Measurements from ENCODE around the gene EZR.
A peak's percentile ranks its signal among the peaks of the same experiment; 100 is the strongest.

Gene EZR

DNA sequence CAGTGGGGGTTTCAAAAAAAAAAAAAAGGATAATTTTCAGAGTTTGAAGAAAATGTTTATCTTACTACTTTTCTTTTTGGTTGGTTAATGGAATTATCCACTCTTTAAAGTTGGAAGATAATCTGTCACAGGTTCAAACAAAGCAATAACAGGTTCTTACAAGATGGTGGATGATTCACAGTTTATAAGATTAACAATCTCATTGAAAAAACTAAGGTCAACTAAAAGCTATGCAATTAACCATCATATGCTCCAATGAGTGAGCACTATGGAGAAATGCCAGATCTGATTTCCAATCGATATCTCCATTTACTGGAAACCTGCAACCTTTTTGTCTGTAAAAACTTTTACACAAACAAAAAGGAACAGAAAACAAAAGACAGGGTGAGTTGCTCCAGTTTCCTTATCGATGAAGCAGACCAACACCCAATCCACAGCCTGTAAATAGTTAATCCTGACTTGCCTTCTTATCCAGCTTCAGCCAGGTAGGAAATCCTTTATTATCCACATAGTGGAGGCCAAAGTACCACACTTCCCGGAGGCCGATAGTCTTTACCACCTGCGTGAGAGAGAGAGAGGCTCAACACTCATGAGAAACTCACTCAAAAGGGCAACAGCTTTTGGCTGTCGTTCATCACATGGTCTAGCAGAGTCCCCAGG is 32.4 kb downstream of the EZR start:
- H3K18ac ChIP-seq (ENCODE audit: low read length), result no peak overlapping the region
- H3K4me3 ChIP-seq (ENCODE audit: low read length in 2 of 2), result no peak overlapping the region
- peaks cover 0 to 1% of the 10 kb centered on the region in 2 donors for H3K4me1 ChIP-seq (ENCODE audit: control insufficient read depth in 2 of 2, insufficient read depth in 1 of 2, low read depth in 1 of 2, low read length in 2 of 2)
- H3K14ac ChIP-seq (ENCODE audit: low read length), result no peak overlapping the region
- H2AFZ ChIP-seq (ENCODE audit: low read length), result no peak overlapping the region
- WGBS, 2 donors (ENCODE audit: extremely low coverage in 2 of 2, insufficient read length in 2 of 2, insufficient replicate concordance in 1 of 2), result no CpG with 5 or more reads among the region's 6 CpGs
- H4K8ac ChIP-seq (ENCODE audit: low read depth, low read length), result no peak overlapping the region
- H3K23ac ChIP-seq (ENCODE audit: low read depth, low read length, poor library complexity), result no peak overlapping the region
- H2BK120ac ChIP-seq (ENCODE audit: low read depth, low read length), result no peak overlapping the region
- H3K9ac ChIP-seq (ENCODE audit: low read depth, low read length, poor library complexity), result no peak overlapping the region
- no peak overlapping the region for H2AK5ac ChIP-seq (ENCODE audit: low read depth, low read length)
- no peaks in the 10 kb centered on the region for H3K79me1 ChIP-seq (ENCODE audit: low read depth, low read length)
- no peak overlapping the region for H2BK15ac ChIP-seq (ENCODE audit: low read length)
- no peak overlapping the region for H3K4ac ChIP-seq (ENCODE audit: low read length)
- DNase-seq (ENCODE audit: low spot score), result no peak
- no peaks in the 10 kb centered on the region for H3K9me3 ChIP-seq (replicated peaks in 1 of 2; ENCODE audit: control insufficient read depth in 2 of 2, insufficient read depth in 1 of 2, low read depth in 1 of 2, low read length in 2 of 2)
- no peak overlapping the region for H3K4me2 ChIP-seq (ENCODE audit: insufficient read depth, low read length, poor library complexity, severe bottlenecking)
- H2BK5ac ChIP-seq (ENCODE audit: low read length), result no peak overlapping the region
- H3K27ac ChIP-seq (replicated peaks; ENCODE audit: low read length), result no peak overlapping the region
- H3K36me3 ChIP-seq (replicated peaks in 1 of 2; ENCODE audit: control insufficient read depth in 2 of 2, insufficient read depth in 2 of 2, low read length in 2 of 2), result peaks cover 39 to 74% of the 10 kb centered on the region in 2 donors
- no peak overlapping the region for H2BK12ac ChIP-seq (ENCODE audit: low read length)
- H3K27me3 ChIP-seq (ENCODE audit: control insufficient read depth in 3 of 3, insufficient read depth in 3 of 3, low read depth in 1 of 3, low read length in 3 of 3), result no peaks in the 10 kb centered on the region
- no peak overlapping the region for H4K91ac ChIP-seq (ENCODE audit: low read depth, low read length, poor library complexity)

- no peaks in the 10 kb centered on the region for H3K27me3 ChIP-seq (ENCODE audit: control insufficient read depth in 3 of 3, insufficient read depth in 3 of 3, low read depth in 1 of 3, low read length in 3 of 3)
- peaks cover 0 to 5% of the 10 kb centered on the region in 2 donors for H3K4me1 ChIP-seq (ENCODE audit: control insufficient read depth in 2 of 2, insufficient read depth in 1 of 2, low read depth in 1 of 2, low read length in 2 of 2)
- H3K18ac ChIP-seq (ENCODE audit: low read length), result no peak overlapping the region
- H3K79me1 ChIP-seq (ENCODE audit: low read depth, low read length), result no peaks in the 10 kb centered on the region
- H2BK5ac ChIP-seq (ENCODE audit: low read length), result no peak overlapping the region
- H3K14ac ChIP-seq (ENCODE audit: low read length), result no peak overlapping the region
- no peak overlapping the region for H3K4me3 ChIP-seq (ENCODE audit: low read length in 2 of 2)
- H2AFZ ChIP-seq (ENCODE audit: low read length), result no peak overlapping the region
- no peak overlapping the region for H4K8ac ChIP-seq (ENCODE audit: low read depth, low read length)
- no peak overlapping the region for H3K4me2 ChIP-seq (ENCODE audit: insufficient read depth, low read length, poor library complexity, severe bottlenecking)
- H2BK12ac ChIP-seq (ENCODE audit: low read length), result no peak overlapping the region
- peak overlapping the region; percentile 4 for H3K23ac ChIP-seq (ENCODE audit: low read depth, low read length, poor library complexity)
- H3K27ac ChIP-seq (replicated peaks; ENCODE audit: low read length), result no peak overlapping the region
- H3K4ac ChIP-seq (ENCODE audit: low read length), result no peak overlapping the region
- no peak for DNase-seq (ENCODE audit: low spot score)
- peak overlapping the region; percentile 18 for H3K9ac ChIP-seq (ENCODE audit: low read depth, low read length, poor library complexity)
- no peak overlapping the region for H2AK5ac ChIP-seq (ENCODE audit: low read depth, low read length)
- no CpG with 5 or more reads among the region's 12 CpGs for WGBS, 2 donors (ENCODE audit: extremely low coverage in 2 of 2, insufficient read length in 2 of 2, insufficient replicate concordance in 1 of 2)
- peaks cover 44 to 92% of the 10 kb centered on the region in 2 donors for H3K36me3 ChIP-seq (replicated peaks in 1 of 2; ENCODE audit: control insufficient read depth in 2 of 2, insufficient read depth in 2 of 2, low read length in 2 of 2)
- peaks cover 0 to 2% of the 10 kb centered on the region in 2 donors for H3K9me3 ChIP-seq (replicated peaks in 1 of 2; ENCODE audit: control insufficient read depth in 2 of 2, insufficient read depth in 1 of 2, low read depth in 1 of 2, low read length in 2 of 2)
- H2BK120ac ChIP-seq (ENCODE audit: low read depth, low read length), result no peak overlapping the region
- H2BK15ac ChIP-seq (ENCODE audit: low read length), result no peak overlapping the region
- H4K91ac ChIP-seq (ENCODE audit: low read depth, low read length, poor library complexity), result no peak overlapping the region
Measured at GRCh38 chr6:158785036-158785435, 34.1 kb downstream of the EZR start.

DNA sequence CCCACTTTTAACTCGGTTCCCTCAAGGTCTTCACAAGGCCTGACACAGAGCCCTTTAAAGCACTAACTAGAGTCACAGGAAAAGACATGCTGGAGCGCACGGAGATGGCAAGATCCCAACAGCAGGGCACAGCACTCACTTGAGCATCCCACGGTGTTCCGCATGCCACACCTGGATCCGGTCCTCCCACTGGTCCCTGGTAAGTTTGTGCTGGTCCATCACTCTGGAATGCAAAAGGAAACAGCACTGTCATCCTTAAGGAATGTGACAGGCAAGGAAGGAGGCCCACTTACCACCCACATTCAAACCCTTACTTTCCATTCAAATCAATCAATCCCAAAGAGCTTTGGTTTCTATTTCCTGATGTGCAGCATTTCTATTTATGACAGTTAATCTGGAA is 34.7 kb downstream of the EZR start:
- no CpG with 5 or more reads among the region's 6 CpGs for WGBS, 2 donors (ENCODE audit: extremely low coverage in 2 of 2, insufficient read length in 2 of 2, insufficient replicate concordance in 1 of 2)
- Histone ChIP-seq H4K91ac (ENCODE audit: low read depth, low read length, poor library complexity) (no peak overlapping the region), H3K4me1 (ENCODE audit: control insufficient read depth in 2 of 2, insufficient read depth in 1 of 2, low read depth in 1 of 2, low read length in 2 of 2) (peaks cover 0 to 5% of the 10 kb centered on the region in 2 donors), H3K9me3 (replicated peaks in 1 of 2; ENCODE audit: control insufficient read depth in 2 of 2, insufficient read depth in 1 of 2, low read depth in 1 of 2, low read length in 2 of 2) (peaks cover 0 to 2% of the 10 kb centered on the region in 2 donors), H3K4me2 (ENCODE audit: insufficient read depth, low read length, poor library complexity, severe bottlenecking) (no peak overlapping the region), H3K18ac (ENCODE audit: low read length) (no peak overlapping the region), H2AK5ac (ENCODE audit: low read depth, low read length) (no peak overlapping the region), H3K27ac (replicated peaks; ENCODE audit: low read length) (no peak overlapping the region), H3K36me3 (replicated peaks in 1 of 2; ENCODE audit: control insufficient read depth in 2 of 2, insufficient read depth in 2 of 2, low read length in 2 of 2) (peaks cover 44 to 93% of the 10 kb centered on the region in 2 donors), H2AFZ (ENCODE audit: low read length) (no peak overlapping the region), H3K79me1 (ENCODE audit: low read depth, low read length) (no peaks in the 10 kb centered on the region), H2BK120ac (ENCODE audit: low read depth, low read length) (no peak overlapping the region), H3K4me3 (ENCODE audit: low read length in 2 of 2) (no peak overlapping the region), H2BK5ac (ENCODE audit: low read length) (no peak overlapping the region), H3K27me3 (ENCODE audit: control insufficient read depth in 3 of 3, insufficient read depth in 3 of 3, low read depth in 1 of 3, low read length in 3 of 3) (no peaks in the 10 kb centered on the region), H3K23ac (ENCODE audit: low read depth, low read length, poor library complexity) (no peak overlapping the region), H3K14ac (ENCODE audit: low read length) (no peak overlapping the region), H2BK12ac (ENCODE audit: low read length) (no peak overlapping the region), H2BK15ac (ENCODE audit: low read length) (no peak overlapping the region), H3K9ac (ENCODE audit: low read depth, low read length, poor library complexity) (no peak overlapping the region), H3K4ac (ENCODE audit: low read length) (no peak overlapping the region), H4K8ac (ENCODE audit: low read depth, low read length) (no peak overlapping the region)
- DNase-seq (ENCODE audit: low spot score), result no peak

DNA sequence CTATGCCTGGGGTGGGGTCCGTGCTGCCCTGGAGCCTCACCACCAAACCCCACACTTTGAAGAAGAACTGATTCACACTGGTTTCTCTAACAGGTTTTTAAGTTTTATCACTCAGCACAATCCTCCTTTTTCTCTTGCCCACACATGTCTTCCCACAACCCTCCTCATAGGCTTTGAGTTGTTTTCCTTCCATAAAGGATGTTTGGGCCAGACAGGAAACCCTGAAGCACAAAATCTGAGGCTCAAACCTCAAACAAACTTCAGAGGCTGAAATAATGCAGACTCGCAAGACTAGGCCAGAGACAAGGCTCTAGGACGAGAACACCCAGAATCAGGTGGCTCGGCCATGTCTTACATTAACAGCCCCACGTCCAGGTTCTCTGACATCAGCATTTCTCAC is 35.3 kb downstream of the EZR start:
- H3K4me2 ChIP-seq (ENCODE audit: insufficient read depth, low read length, poor library complexity, severe bottlenecking), result no peak overlapping the region
- no CpG with 5 or more reads among the region's 5 CpGs for WGBS, 2 donors (ENCODE audit: extremely low coverage in 2 of 2, insufficient read length in 2 of 2, insufficient replicate concordance in 1 of 2)
- H2BK5ac ChIP-seq (ENCODE audit: low read length), result no peak overlapping the region
- H2AK5ac ChIP-seq (ENCODE audit: low read depth, low read length), result no peak overlapping the region
- H3K4me1 ChIP-seq (ENCODE audit: control insufficient read depth in 2 of 2, insufficient read depth in 1 of 2, low read depth in 1 of 2, low read length in 2 of 2), result peaks cover 0 to 5% of the 10 kb centered on the region in 2 donors
- no peak overlapping the region for H3K4ac ChIP-seq (ENCODE audit: low read length)
- no peak overlapping the region for H4K91ac ChIP-seq (ENCODE audit: low read depth, low read length, poor library complexity)
- no peak overlapping the region for H2AFZ ChIP-seq (ENCODE audit: low read length)
- H3K9me3 ChIP-seq (replicated peaks in 1 of 2; ENCODE audit: control insufficient read depth in 2 of 2, insufficient read depth in 1 of 2, low read depth in 1 of 2, low read length in 2 of 2), result peaks cover 0 to 2% of the 10 kb centered on the region in 2 donors
- peaks cover 43 to 93% of the 10 kb centered on the region in 2 donors for H3K36me3 ChIP-seq (replicated peaks in 1 of 2; ENCODE audit: control insufficient read depth in 2 of 2, insufficient read depth in 2 of 2, low read length in 2 of 2)
- H3K9ac ChIP-seq (ENCODE audit: low read depth, low read length, poor library complexity), result no peak overlapping the region
- no peaks in the 10 kb centered on the region for H3K79me1 ChIP-seq (ENCODE audit: low read depth, low read length)
- H3K27me3 ChIP-seq (ENCODE audit: control insufficient read depth in 3 of 3, insufficient read depth in 3 of 3, low read depth in 1 of 3, low read length in 3 of 3), result no peaks in the 10 kb centered on the region
- H3K4me3 ChIP-seq (ENCODE audit: low read length in 2 of 2), result no peak overlapping the region
- no peak overlapping the region for H2BK12ac ChIP-seq (ENCODE audit: low read length)
- no peak overlapping the region for H3K18ac ChIP-seq (ENCODE audit: low read length)
- no peak overlapping the region for H2BK120ac ChIP-seq (ENCODE audit: low read depth, low read length)
- no peak overlapping the region for H2BK15ac ChIP-seq (ENCODE audit: low read length)
- H4K8ac ChIP-seq (ENCODE audit: low read depth, low read length), result no peak overlapping the region
- no peak overlapping the region for H3K14ac ChIP-seq (ENCODE audit: low read length)
- no peak for DNase-seq (ENCODE audit: low spot score)
- H3K27ac ChIP-seq (replicated peaks; ENCODE audit: low read length), result no peak overlapping the region
- no peak overlapping the region for H3K23ac ChIP-seq (ENCODE audit: low read depth, low read length, poor library complexity)

All from neuronal stem cell (in vitro differentiated cells).